ENCODE measurements around the gene LRRC8B.

- TF ChIP-seq POLR2A (IDR thresholded peaks at IDR 0.05; ENCODE audit: control extremely low read depth in 1 of 2, low read depth in 2 of 2, low read length in 2 of 2) (no peak), MAX (IDR thresholded peaks at IDR 0.05) (no peak), CTCF (IDR thresholded peaks at IDR 0.05; ENCODE audit: control extremely low read depth in 1 of 3, insufficient read depth in 1 of 3, low read depth in 1 of 3, low read length in 3 of 3) (no peak), EP300 (IDR thresholded peaks at IDR 0.05; ENCODE audit: borderline replicate concordance in 1 of 2, low read depth in 2 of 2, low read length in 2 of 2) (no peak), ASH2L (IDR thresholded peaks at IDR 0.05; ENCODE audit: low read length) (no peak)
Observed at GRCh38 chr1:89490389-89490788, 34.2 kb upstream of the LRRC8B start.

All from H1 (cell line).